KMS-11 (cell line): ENCODE data around the gene USP53.

Experiments used
- H2AFZ ChIP-seq: fragments of 200-600 bp; sonication (generic); 2 replicates; pipeline ENCODE4 v1.6.1; 2016; ENCODE audit warnings: antibody characterized with exemption, mixed run types, low read depth
- H3K27ac ChIP-seq: fragments of 200-600 bp; sonication (generic); 2 replicates; pipeline ENCODE4 v1.6.1; 2016; ENCODE audit warnings: mild to moderate bottlenecking, mixed run types
- H3K27me3 ChIP-seq: fragments of 200-600 bp; sonication (generic); 2 replicates; pipeline ENCODE4 v1.6.1; 2017; ENCODE audit warnings: mild to moderate bottlenecking, low read depth, mixed run types, moderate library complexity; ENCODE audit not compliant: insufficient read depth
- H3K36me3 ChIP-seq: fragments of 200-600 bp; sonication (generic); 2 replicates; pipeline ENCODE4 v1.6.1; 2017; ENCODE audit warnings: mild to moderate bottlenecking, mixed run types; ENCODE audit not compliant: insufficient read depth
- H3K4me1 ChIP-seq: fragments of 200-600 bp; sonication (generic); 2 replicates; pipeline ENCODE4 v1.6.1; 2016; ENCODE audit warnings: mild to moderate bottlenecking, low read depth, mixed run types; ENCODE audit not compliant: poor library complexity, severe bottlenecking
- H3K4me2 ChIP-seq: fragments of 200-600 bp; sonication (generic); 2 replicates; pipeline ENCODE4 v1.7.0; 2016; ENCODE audit warnings: mild to moderate bottlenecking, mixed run types
- H3K4me3 ChIP-seq: fragments of 200-600 bp; sonication (generic); IDR thresholded peaks from 2 replicates; pipeline ENCODE4 v1.6.1; 2017; ENCODE audit warnings: low read depth, low read length, mixed read lengths; ENCODE audit not compliant: insufficient read depth
- H3K79me2 ChIP-seq: fragments of 200-600 bp; sonication (generic); 2 replicates; pipeline ENCODE4 v1.6.1; 2016; ENCODE audit warnings: low read depth, mixed run types; ENCODE audit not compliant: insufficient read depth
- H3K9ac ChIP-seq: fragments of 200-600 bp; sonication (generic); 2 replicates; pipeline ENCODE4 v1.6.1; 2016; ENCODE audit warnings: mild to moderate bottlenecking, mixed run types
- H4K20me1 ChIP-seq: fragments of 200-600 bp; sonication (generic); 2 replicates; pipeline ENCODE4 v1.6.1; 2016; ENCODE audit warnings: mild to moderate bottlenecking, mixed run types; ENCODE audit not compliant: insufficient read depth
- TF ChIP-seq, protein P1 (sequence below): fragments of 200-600 bp; sonication (generic); conservative IDR thresholded peaks from 2 replicates; pipeline ENCODE4 v1.6.1; 2017; ENCODE audit warnings: low read depth, mild to moderate bottlenecking, antibody characterized with exemption, low read length, moderate library complexity, mixed read lengths

The USP53 gene

GRCh38 chr4:119300101-119300978, 87.8 kb downstream of the USP53 start:
- peak overlapping the region; percentile 89 for H2AFZ ChIP-seq
- H3K27me3 ChIP-seq, result no peaks in the 10 kb centered on the region
- H3K4me1 ChIP-seq, result peaks cover 15% of the 10 kb centered on the region
- no peaks in the 10 kb centered on the region for H4K20me1 ChIP-seq
- peak overlapping the region; percentile 49 for H3K4me2 ChIP-seq
- H3K4me3 ChIP-seq, result peak overlapping the region; percentile 24
- TF ChIP-seq, protein P1, sequence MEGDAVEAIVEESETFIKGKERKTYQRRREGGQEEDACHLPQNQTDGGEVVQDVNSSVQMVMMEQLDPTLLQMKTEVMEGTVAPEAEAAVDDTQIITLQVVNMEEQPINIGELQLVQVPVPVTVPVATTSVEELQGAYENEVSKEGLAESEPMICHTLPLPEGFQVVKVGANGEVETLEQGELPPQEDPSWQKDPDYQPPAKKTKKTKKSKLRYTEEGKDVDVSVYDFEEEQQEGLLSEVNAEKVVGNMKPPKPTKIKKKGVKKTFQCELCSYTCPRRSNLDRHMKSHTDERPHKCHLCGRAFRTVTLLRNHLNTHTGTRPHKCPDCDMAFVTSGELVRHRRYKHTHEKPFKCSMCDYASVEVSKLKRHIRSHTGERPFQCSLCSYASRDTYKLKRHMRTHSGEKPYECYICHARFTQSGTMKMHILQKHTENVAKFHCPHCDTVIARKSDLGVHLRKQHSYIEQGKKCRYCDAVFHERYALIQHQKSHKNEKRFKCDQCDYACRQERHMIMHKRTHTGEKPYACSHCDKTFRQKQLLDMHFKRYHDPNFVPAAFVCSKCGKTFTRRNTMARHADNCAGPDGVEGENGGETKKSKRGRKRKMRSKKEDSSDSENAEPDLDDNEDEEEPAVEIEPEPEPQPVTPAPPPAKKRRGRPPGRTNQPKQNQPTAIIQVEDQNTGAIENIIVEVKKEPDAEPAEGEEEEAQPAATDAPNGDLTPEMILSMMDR, result peak; percentile 37
- H3K79me2 ChIP-seq, result peaks cover 26% of the 10 kb centered on the region
- no peaks in the 10 kb centered on the region for H3K36me3 ChIP-seq
- H3K27ac ChIP-seq, result peak overlapping the region; percentile 81
- peak overlapping the region; percentile 78 for H3K9ac ChIP-seq

DNA sequence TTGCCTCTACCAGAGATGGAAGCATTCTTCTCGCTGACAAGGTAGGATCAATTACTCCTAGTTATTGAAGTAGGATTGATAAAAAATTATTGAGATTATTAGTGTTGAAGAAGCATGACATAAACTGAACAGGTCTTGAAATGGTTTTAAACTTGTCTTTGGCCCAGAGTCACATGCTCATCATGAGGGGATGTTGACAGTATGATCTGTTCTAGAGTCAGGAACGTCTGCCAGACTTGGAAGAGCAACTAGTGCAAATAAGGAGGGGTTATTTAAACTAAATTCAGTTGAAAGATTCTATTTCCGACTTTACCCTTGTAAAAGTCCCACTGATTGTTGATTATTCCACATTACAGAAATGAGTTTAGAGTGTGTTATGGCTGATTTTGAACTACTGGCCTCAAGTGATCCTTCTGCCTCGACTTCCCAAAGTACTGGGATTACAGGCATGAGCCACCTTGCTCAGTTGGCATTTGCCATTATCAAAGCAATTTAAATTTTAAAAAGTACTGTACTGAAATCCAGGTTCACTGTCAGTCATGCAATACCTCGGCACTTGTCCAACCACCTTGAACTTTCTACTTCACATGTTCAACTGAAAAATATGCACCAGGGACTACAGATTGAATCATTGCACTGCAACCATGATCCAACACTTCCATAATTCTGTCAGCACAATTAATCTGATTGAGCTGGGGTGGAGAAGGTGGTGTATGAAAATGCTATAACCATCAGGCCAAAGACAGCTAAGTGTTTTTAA, 89.7 kb downstream of the USP53 start:
- no peak overlapping the region for H3K27ac ChIP-seq
- no peak overlapping the region for H3K4me2 ChIP-seq
- no peak overlapping the region for H3K4me3 ChIP-seq
- H4K20me1 ChIP-seq, result no peaks in the 10 kb centered on the region
- no peaks in the 10 kb centered on the region for H3K27me3 ChIP-seq
- H3K79me2 ChIP-seq, result peaks cover 25% of the 10 kb centered on the region
- no peak overlapping the region for H2AFZ ChIP-seq
- H3K9ac ChIP-seq, result no peak overlapping the region
- H3K36me3 ChIP-seq, result no peaks in the 10 kb centered on the region
- TF ChIP-seq, protein P1, result no peak
- H3K4me1 ChIP-seq, result peaks cover 15% of the 10 kb centered on the region

DNA sequence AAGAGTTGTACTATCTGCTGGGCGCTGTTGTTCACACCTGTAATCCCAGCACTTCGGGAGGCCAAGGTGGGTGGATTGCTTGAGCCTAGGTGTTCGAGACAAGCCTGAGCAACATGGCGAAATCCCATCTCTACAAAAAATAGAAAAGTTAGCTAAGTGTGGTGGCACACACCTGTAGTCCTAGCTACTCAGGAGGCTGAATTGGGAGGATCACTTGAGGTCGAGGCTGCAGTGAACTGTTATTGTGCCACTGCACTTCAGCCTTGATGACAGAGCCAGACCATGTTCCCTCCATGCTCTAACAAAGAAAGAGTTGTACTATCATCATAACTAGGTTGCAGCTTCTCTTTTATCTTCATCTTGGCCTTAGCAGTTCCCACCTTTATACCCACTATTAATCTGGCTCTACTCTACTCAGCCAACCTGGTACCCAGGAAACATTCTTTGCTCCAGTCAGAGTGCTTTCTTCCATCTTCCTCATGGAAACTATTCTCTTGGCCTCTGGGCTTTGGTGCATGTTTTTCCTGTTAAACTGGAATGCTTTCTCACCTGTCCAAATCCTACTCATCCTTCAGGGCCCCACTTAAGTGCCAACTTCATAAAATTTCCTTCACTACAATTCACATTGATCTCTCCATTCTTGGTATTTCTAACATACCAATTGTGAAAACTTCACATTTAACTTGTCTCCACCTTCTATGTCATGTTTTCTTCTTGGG, 91.2 kb downstream of the USP53 start:
- peaks cover 3% of the 10 kb centered on the region for H3K4me1 ChIP-seq
- H3K4me2 ChIP-seq, result no peak overlapping the region
- H3K27ac ChIP-seq, result no peak overlapping the region
- no peaks in the 10 kb centered on the region for H3K27me3 ChIP-seq
- peaks cover 10% of the 10 kb centered on the region; the same call in 1 of the 2 replicates for H3K79me2 ChIP-seq
- no peak overlapping the region for H3K4me3 ChIP-seq
- no peak overlapping the region for H3K9ac ChIP-seq
- H2AFZ ChIP-seq, result no peak overlapping the region
- no peaks in the 10 kb centered on the region for H4K20me1 ChIP-seq
- TF ChIP-seq, protein P1, result no peak
- H3K36me3 ChIP-seq, result no peaks in the 10 kb centered on the region

GRCh38 chr4:119304431-119304830, 91.9 kb downstream of the USP53 start:
- no peak overlapping the region for H3K4me2 ChIP-seq
- no peaks in the 10 kb centered on the region for H4K20me1 ChIP-seq
- no peaks in the 10 kb centered on the region for H3K4me1 ChIP-seq
- no peak overlapping the region for H3K4me3 ChIP-seq
- TF ChIP-seq, protein P1, result no peak
- H3K36me3 ChIP-seq, result no peaks in the 10 kb centered on the region
- H3K79me2 ChIP-seq, result peaks cover 3% of the 10 kb centered on the region; the same call in 1 of the 2 replicates
- no peak overlapping the region for H3K9ac ChIP-seq
- no peak overlapping the region for H2AFZ ChIP-seq
- H3K27me3 ChIP-seq, result no peaks in the 10 kb centered on the region
- H3K27ac ChIP-seq, result no peak overlapping the region
